ENCODE data around the gene LDHD.

Gene LDHD

DNA sequence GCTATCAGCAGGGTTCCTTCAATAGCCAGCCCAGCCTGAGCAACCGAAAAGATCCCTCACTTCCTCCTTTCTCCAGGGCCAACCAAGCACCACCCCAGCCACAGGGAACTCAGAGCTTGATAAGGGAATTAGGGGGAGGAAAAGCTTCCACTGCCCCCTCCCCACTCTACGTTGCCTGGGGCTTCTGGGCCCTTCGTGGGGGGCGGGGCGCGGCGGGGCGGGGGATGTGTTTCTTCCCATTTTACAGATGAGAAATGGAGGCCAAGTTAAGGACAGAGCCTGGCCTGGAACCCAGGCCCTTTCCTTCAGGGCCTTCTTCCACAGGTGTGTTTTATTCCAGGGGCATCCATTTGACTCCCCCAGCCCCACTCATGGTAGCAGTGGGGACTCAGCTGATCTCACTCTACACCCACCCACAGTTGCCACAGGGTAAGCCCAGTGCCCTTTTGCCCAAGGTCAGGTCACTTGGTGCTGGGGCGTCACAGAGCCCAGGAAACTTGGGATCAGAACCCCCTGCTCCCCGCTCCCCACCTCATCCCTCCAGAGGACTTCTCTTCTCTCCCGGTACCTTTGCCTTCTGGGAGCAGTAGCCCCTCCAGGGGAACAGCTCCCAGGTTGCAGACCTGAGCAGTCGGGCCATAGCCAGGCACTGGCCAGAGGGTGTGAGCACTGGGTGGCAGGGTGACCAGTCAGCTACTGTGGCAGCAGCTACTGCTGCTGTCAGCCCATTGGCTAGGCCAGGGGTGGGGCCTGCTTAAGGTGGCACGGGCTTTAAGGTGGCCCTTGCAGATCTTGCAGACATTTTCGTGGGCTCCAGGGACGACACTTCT lies at the start of gene LDHD:
TSS of gene LDHD (minus strand) at position 700 of the 830 bp plus-strand sequence. CDS start at position 640, 60 bp downstream.
- no peaks in the 10 kb centered on the region for H3K27me3 ChIP-seq (ENCODE audit: insufficient read depth, insufficient read length)
- DNase-seq (ENCODE audit: low read depth, low spot score), result no peak
- H3K36me3 ChIP-seq (ENCODE audit: insufficient read depth, insufficient read length, low read length), result peaks cover 4% of the 10 kb centered on the region
- H3K4me1 ChIP-seq (ENCODE audit: insufficient read depth, insufficient read length), result peaks cover 34% of the 10 kb centered on the region
- TF ChIP-seq ZNF274 (IDR thresholded peaks at IDR 0.05; ENCODE audit: low read depth, low read length), result no peak
- H3K4me3 ChIP-seq (ENCODE audit: insufficient read length, low read depth), result peak within 1 kb of the TSS; percentile 57
- peak within 1 kb of the TSS; percentile 70 for H3K9ac ChIP-seq (ENCODE audit: insufficient read length, low read depth)
- peaks cover 6% of the 10 kb centered on the region for H3K9me3 ChIP-seq (ENCODE audit: insufficient read depth, low read length)

- H3K4me3 ChIP-seq (ENCODE audit: insufficient read length, low read depth), result no peak overlapping the region
- no peaks in the 10 kb centered on the region for H3K27me3 ChIP-seq (ENCODE audit: insufficient read depth, insufficient read length)
- peaks cover 39% of the 10 kb centered on the region for H3K36me3 ChIP-seq (ENCODE audit: insufficient read depth, insufficient read length, low read length)
- DNase-seq (ENCODE audit: low read depth, low spot score), result no peak
- H3K9me3 ChIP-seq (ENCODE audit: insufficient read depth, low read length), result peaks cover 38% of the 10 kb centered on the region
- H3K9ac ChIP-seq (ENCODE audit: insufficient read length, low read depth), result no peak overlapping the region
- no peaks in the 10 kb centered on the region for H3K4me1 ChIP-seq (ENCODE audit: insufficient read depth, insufficient read length)
- no peak for TF ChIP-seq SUZ12 (IDR thresholded peaks at IDR 0.05; ENCODE audit: extremely low read depth, insufficient read depth, insufficient read length)
- no peak for TF ChIP-seq ZNF274 (IDR thresholded peaks at IDR 0.05; ENCODE audit: low read depth, low read length)
- no peak for TF ChIP-seq YY1 (IDR thresholded peaks at IDR 0.05; ENCODE audit: insufficient read depth, insufficient read length)
These were observed 43.8 kb upstream of the LDHD start for GRCh38 chr16:75160386-75160785.

GRCh38 chr16:75152635-75153034 lies 36.1 kb upstream of the LDHD start:
- DNase-seq (ENCODE audit: low read depth, low spot score), result no peak
- Histone ChIP-seq H3K9me3 (ENCODE audit: insufficient read depth, low read length) (peaks cover 36% of the 10 kb centered on the region), H3K9ac (ENCODE audit: insufficient read length, low read depth) (no peak overlapping the region), H3K4me3 (ENCODE audit: insufficient read length, low read depth) (no peak overlapping the region), H3K27me3 (ENCODE audit: insufficient read depth, insufficient read length) (no peaks in the 10 kb centered on the region), H3K36me3 (ENCODE audit: insufficient read depth, insufficient read length, low read length) (peaks cover 30% of the 10 kb centered on the region), H3K4me1 (ENCODE audit: insufficient read depth, insufficient read length) (no peaks in the 10 kb centered on the region)
- TF ChIP-seq YY1 (IDR thresholded peaks at IDR 0.05; ENCODE audit: insufficient read depth, insufficient read length), result no peak
- TF ChIP-seq SUZ12 (IDR thresholded peaks at IDR 0.05; ENCODE audit: extremely low read depth, insufficient read depth, insufficient read length), result no peak
- TF ChIP-seq ZNF274 (IDR thresholded peaks at IDR 0.05; ENCODE audit: low read depth, low read length), result no peak

DNA sequence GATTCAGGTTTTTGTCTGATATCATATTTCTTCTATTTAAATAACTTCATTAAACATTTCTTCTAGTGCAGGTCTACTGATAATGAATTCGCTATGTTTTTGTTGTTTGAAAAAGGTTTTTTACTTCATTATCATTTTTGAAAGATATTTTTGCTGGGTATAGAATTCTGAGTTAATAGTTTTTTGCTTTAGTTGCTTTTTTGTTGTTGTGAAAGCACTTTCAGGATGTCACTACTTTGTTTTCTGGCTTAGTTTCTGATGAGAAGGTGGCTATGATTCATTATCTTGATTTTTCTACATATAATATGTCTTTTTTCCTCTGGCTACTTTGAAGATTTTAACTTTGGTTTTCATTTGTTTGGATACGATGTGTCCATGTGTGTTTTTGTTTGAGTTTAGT lies 35.2 kb upstream of the LDHD start:
- Histone ChIP-seq H3K4me3 (ENCODE audit: insufficient read length, low read depth) (no peak overlapping the region), H3K27me3 (ENCODE audit: insufficient read depth, insufficient read length) (no peaks in the 10 kb centered on the region), H3K4me1 (ENCODE audit: insufficient read depth, insufficient read length) (no peaks in the 10 kb centered on the region), H3K9me3 (ENCODE audit: insufficient read depth, low read length) (peaks cover 32% of the 10 kb centered on the region), H3K9ac (ENCODE audit: insufficient read length, low read depth) (no peak overlapping the region), H3K36me3 (ENCODE audit: insufficient read depth, insufficient read length, low read length) (peaks cover 26% of the 10 kb centered on the region)
- no peak for TF ChIP-seq YY1 (IDR thresholded peaks at IDR 0.05; ENCODE audit: insufficient read depth, insufficient read length)
- TF ChIP-seq SUZ12 (IDR thresholded peaks at IDR 0.05; ENCODE audit: extremely low read depth, insufficient read depth, insufficient read length), result no peak
- no peak for TF ChIP-seq ZNF274 (IDR thresholded peaks at IDR 0.05; ENCODE audit: low read depth, low read length)
- DNase-seq (ENCODE audit: low read depth, low spot score), result no peak

- H3K4me3 ChIP-seq (ENCODE audit: insufficient read length, low read depth), result peak within 1 kb of the TSS; percentile 96
- H3K9me3 ChIP-seq (ENCODE audit: insufficient read depth, low read length), result peaks cover 40% of the 10 kb centered on the region
- DNase-seq (ENCODE audit: low read depth, low spot score), result peak; percentile 92
- H3K4me1 ChIP-seq (ENCODE audit: insufficient read depth, insufficient read length), result no peaks in the 10 kb centered on the region
- H3K9ac ChIP-seq (ENCODE audit: insufficient read length, low read depth), result peak within 1 kb of the TSS; percentile 98
- no peaks in the 10 kb centered on the region for H3K27me3 ChIP-seq (ENCODE audit: insufficient read depth, insufficient read length)
- TF ChIP-seq ZNF274 (IDR thresholded peaks at IDR 0.05; ENCODE audit: low read depth, low read length) (no peak), SUZ12 (IDR thresholded peaks at IDR 0.05; ENCODE audit: extremely low read depth, insufficient read depth, insufficient read length) (no peak), YY1 (IDR thresholded peaks at IDR 0.05; ENCODE audit: insufficient read depth, insufficient read length) (no peak)
- peaks cover 10% of the 10 kb centered on the region for H3K36me3 ChIP-seq (ENCODE audit: insufficient read depth, insufficient read length, low read length)
These were observed 32.0 kb upstream of the LDHD start, which contains the start of gene ZFP1 for GRCh38 chr16:75148311-75149195. Gene ZFP1 (plus strand): TSS chr16:75148524. CDS start chr16:75152952, 4,428 bp downstream.

GRCh38 chr16:75147968-75148310 lies 31.4 kb upstream of the LDHD start:
- Histone ChIP-seq H3K4me3 (ENCODE audit: insufficient read length, low read depth) (no peak overlapping the region), H3K36me3 (ENCODE audit: insufficient read depth, insufficient read length, low read length) (peaks cover 7% of the 10 kb centered on the region), H3K27me3 (ENCODE audit: insufficient read depth, insufficient read length) (no peaks in the 10 kb centered on the region), H3K9me3 (ENCODE audit: insufficient read depth, low read length) (peaks cover 34% of the 10 kb centered on the region), H3K9ac (ENCODE audit: insufficient read length, low read depth) (no peak overlapping the region), H3K4me1 (ENCODE audit: insufficient read depth, insufficient read length) (no peaks in the 10 kb centered on the region)
- no peak for TF ChIP-seq YY1 (IDR thresholded peaks at IDR 0.05; ENCODE audit: insufficient read depth, insufficient read length)
- no peak for DNase-seq (ENCODE audit: low read depth, low spot score)

- no peak overlapping the region for H3K4me3 ChIP-seq (ENCODE audit: insufficient read length, low read depth)
- TF ChIP-seq SUZ12 (IDR thresholded peaks at IDR 0.05; ENCODE audit: extremely low read depth, insufficient read depth, insufficient read length), result no peak
- no peak for TF ChIP-seq YY1 (IDR thresholded peaks at IDR 0.05; ENCODE audit: insufficient read depth, insufficient read length)
- TF ChIP-seq ZNF274 (IDR thresholded peaks at IDR 0.05; ENCODE audit: low read depth, low read length), result no peak
- no peaks in the 10 kb centered on the region for H3K4me1 ChIP-seq (ENCODE audit: insufficient read depth, insufficient read length)
- H3K9ac ChIP-seq (ENCODE audit: insufficient read length, low read depth), result no peak overlapping the region
- no peak for DNase-seq (ENCODE audit: low read depth, low spot score)
- H3K36me3 ChIP-seq (ENCODE audit: insufficient read depth, insufficient read length, low read length), result no peaks in the 10 kb centered on the region
- no peaks in the 10 kb centered on the region for H3K27me3 ChIP-seq (ENCODE audit: insufficient read depth, insufficient read length)
- peaks cover 9% of the 10 kb centered on the region; the same call in 1 of the 2 replicates for H3K9me3 ChIP-seq (ENCODE audit: insufficient read depth, low read length)
These were observed 27.4 kb upstream of the LDHD start for GRCh38 chr16:75143941-75144340.

Measured in NT2/D1 (cell line).